Stimulated activated CD8-positive, alpha-beta memory T cell treated with anti-CD3 and anti-CD28 coated beads, Interleukin-2, amount 100 ng/mL, for 48 hours (primary cell): ENCODE data around the gene BICC1.
"Not testable (repeated sequence)": the region's sequence is repeated elsewhere in the genome, so short reads cannot be mapped to it uniquely, and the experiment has no call there.

Experiments used
- DNase-seq, 2 donors: peaks; one replicate each; pipeline ENCODE4 v3.0.0-alpha.2; 2020; ENCODE audit warnings: low read depth in 2 of 2

The BICC1 gene

GRCh38 chr10:58856508-58857240, 344.0 kb downstream of the BICC1 start:
- no peak for DNase-seq

DNA sequence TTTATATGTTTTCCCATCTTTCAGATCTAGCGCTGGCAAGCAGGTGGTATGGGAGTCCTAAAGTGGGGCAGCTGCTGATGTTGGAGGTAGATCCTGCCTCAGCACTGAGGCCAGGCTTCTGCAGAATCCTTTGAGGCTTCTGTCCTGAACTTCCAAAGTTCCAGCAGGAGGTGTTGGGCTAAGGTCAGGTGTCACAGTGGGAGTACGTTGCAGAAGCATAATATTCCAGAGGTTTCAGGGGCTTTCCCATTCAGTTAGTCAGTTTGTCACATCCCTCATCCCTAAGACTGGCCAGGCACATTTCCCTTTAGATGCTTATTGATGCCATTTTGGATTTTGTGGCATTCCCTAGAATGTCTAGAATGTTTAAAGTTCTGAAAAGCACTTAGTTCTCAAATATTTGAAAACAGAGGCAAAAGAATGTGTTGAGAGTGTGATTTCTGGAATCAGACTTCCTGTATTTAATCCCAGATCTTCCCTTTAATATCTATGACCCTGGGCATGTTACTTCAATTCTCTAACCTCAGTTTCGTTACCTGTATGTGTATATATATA, 344.7 kb downstream of the BICC1 start:
- DNase-seq, result no peak

GRCh38 chr10:58858123-58858522, 345.5 kb downstream of the BICC1 start:
- not testable (repeated sequence) for DNase-seq

DNA sequence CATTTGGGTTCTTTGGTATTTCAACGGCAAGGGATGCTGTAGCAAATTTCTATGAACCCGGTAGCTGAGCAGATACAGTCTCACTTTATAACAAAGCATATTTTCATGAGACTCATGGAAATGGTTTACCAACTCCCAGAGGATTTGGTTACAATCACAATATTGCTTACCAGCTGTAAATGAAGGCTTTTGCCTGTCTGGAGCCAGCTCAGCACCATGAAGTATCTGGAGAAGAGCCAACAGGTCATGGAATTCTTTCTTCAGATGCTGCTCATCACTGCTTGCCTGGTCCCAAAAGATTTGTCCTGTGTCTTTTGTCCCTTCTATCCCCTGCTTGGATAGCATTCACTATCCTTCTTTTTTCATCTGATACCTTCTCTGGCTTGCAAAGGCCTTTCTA, 346.9 kb downstream of the BICC1 start:
- no peak for DNase-seq

DNA sequence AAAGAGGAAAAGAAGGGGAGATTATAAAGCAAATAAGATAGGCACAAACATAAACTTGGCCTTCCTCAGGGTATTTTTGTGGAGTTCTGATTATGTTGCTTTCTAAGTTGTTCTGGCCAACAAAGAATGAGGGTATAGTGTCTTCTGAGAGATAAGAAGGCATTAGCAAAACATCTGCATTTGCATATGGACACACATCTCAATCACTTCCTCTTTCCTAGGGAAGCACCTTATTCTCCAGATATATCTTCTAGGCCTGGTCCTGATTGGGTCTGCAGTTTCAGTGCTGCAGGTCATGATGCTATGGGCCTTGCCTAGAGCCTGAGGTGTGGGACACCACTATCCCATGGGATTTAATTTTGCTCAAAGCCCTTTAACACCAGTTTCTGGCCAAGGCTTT, 355.0 kb downstream of the BICC1 start:
- no peak for DNase-seq

- no peak for DNase-seq
Observed at GRCh38 chr10:58868736-58869435, 356.2 kb downstream of the BICC1 start.

- no peak for DNase-seq
Observed at GRCh38 chr10:58870070-58870469, 357.4 kb downstream of the BICC1 start.

- DNase-seq, result no peak
Observed at GRCh38 chr10:58873161-58873560, 360.5 kb downstream of the BICC1 start.
